Stimulated activated CD8-positive, alpha-beta memory T cell treated with anti-CD3 and anti-CD28 coated beads, Interleukin-4, amount 100 ng/mL, for 1 hour (primary cell): ENCODE results near the gene FLT3LG.
"Not testable (repeated sequence)": the region's sequence is repeated elsewhere in the genome, so short reads cannot be mapped to it uniquely, and the experiment has no call there.

Experiments
- DNase-seq, 2 donors: peaks; one replicate each; pipeline ENCODE4 v3.0.0-alpha.2; 2020; ENCODE audit warnings: low read depth in 2 of 2, low spot score in 1 of 2

FLT3LG gene

GRCh38 chr19:49440439-49441209 is 33.4 kb upstream of the FLT3LG start:
- no peak for DNase-seq

DNA sequence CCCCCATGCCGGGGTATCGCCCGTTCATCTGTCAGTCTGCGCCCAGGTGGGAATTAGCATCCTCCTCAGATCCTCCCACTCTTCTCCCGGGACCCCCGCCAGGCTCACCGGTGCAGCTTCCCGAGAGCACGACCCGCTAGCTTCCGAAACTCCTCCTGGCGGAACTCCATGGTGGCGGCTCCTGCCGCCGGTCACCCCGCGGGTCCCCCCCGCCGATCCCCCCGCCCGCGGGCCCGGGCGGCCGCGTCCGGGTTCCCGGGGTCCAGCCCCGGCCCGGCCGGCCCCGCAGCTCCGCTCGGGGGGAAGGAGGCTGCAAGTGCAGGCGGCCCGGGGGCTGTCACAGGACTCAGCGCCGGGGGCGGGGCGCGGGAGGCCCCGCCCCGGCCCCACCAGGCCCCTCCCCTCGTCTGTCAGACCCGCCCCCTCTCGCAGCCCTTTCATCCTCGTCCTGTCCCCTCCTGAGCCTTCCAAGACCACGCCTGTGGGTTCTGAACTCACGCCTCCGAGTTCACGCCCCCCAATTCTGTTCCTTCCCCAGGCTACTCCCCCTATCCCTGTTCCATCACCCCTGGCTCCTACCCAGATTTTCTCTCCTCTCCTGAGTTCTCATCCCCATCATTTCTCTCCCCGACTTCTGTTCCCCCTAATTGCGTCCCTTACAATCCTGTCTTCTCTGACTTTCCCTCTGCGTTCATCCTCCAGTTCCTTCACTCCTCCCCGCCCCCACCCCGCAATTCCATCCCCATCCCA is 32.6 kb upstream of the FLT3LG start, which contains the start of gene SLC17A7:
SLC17A7 (minus strand) TSS at position 318 of the 750 bp plus-strand sequence; CDS start at position 170, 148 bp downstream.
- no peak for DNase-seq

DNA sequence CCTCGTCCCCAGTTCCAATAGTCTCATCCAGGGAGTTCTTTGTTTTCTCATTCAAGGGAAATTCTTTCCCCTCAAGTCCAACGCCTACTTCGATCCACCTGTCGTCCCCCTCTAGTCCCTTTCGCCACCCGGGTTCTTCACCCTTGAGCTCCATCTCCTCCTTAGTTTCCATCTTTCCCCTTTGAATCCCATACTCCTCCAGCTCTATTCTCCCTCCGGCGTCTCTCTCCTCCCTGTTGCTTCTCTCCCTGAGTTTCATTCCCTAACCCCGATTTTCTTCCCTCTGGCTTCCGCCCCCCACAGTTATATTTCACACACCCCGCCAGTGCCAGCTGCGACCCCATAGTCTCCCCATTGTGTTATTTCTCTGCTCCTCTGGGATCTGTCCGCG is 32.1 kb upstream of the FLT3LG start:
- DNase-seq: no peak

DNA sequence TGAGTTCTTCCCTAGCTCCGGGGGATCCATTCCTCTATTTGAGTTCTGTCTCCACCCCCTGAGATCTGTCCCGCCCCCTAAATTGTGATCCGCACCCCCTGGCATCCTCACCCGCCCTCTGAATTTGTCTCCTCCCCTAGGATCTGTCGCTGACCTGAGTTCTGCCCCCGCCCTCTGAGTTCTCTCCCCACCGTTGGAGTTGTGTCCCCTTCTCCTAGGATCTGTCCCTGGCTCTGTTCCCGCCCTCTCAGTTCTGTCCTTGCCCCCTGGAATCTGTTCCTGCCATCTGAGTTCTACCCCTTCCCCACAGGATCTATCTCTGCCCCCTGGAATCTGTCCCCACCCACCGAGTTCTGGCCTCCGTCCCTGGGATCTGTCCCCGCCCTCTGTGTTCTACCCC is 31.7 kb upstream of the FLT3LG start:
- no peak for DNase-seq

- no peak for DNase-seq
Measured at GRCh38 chr19:49442771-49443365, 31.1 kb upstream of the FLT3LG start.

DNA sequence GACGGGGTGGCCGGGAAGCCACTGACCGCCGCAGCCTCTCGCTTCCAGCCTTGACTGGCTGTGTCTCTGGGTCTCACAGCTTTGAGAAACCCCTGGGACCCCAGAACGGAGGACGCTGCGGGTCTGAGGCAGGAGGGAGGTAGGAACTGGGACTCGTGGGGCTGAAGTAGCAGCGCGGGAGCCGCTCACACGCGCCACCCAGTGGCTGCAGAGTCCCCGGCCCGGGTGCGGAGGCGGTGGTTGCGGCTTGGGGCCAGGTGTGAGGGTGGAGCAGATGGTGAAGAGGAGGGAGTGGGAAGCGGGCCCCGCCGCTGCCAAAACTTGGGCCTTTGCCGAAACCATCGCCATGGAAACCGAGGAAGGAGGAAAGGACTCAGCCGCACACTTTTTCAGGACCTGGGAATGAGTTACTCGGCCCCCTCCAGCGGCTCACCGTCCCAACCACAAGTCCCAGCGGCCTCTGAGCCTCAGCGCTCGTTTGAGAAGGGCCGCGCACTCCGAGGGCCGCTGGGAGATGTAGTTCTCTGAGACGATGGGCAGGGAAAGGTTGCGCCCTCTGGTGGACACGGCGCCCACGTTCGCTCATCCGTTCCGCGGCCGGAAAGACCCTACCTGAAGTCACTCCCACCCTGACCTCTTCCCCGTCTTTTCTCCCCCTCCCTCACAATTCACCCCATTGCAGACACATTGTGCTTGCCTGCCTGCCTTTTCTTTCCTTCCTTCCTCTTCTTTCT is 30.5 kb upstream of the FLT3LG start:
- peak; percentile 84 to 86 for DNase-seq

DNA sequence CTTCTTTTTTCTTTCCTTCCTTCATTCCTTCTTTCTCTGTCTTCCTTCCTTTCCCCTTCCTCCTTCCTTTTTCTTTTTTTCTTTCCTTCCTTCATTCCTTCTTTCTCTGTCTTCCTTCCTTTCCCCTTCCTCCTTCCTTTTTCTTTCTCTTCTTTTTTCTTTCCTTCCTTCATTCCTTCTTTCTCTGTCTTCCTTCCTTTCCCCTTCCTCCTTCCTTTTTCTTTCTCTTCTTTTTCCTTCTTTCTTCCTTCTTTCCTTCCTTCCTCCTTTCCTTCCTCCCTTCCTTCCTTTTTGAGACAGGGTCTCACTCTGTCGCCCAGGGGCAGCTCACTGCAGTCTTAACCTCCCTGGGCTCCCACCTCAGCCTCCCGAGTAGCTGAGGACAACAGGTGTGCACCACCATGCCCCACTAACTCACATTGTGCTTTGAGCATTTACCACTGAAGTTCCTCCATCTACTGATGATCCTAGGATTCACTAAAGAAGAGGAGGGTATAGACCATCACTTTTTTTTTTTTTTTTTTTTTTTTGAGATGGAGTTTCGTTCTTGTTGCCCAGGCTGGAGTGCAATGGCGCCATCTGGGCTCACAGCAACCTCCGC is 29.8 kb upstream of the FLT3LG start:
- not testable (repeated sequence) for DNase-seq

DNA sequence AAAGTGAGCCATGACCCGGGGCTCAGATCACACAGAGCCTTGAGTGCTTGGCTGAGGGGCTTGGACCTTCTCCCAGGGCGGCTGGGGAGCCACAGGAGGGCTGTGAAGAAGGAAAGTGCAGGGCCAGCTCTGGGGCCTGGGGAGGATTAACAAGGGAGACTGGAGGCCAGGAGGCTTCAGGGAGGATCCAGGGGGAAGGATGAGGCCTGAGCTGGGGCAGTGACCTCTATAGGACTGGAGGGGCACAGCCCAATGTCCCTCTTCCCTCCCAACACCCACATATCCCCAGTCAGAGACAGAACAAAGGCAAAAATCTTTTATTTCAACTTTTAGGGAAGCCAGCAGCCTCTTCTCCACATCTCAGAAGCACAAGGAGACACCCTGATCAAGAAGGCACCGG is 28.0 kb upstream of the FLT3LG start:
- DNase-seq: no peak

- no peak for DNase-seq
Measured at GRCh38 chr19:49447485-49448431, 26.3 kb upstream of the FLT3LG start.

- DNase-seq: no peak
Measured at GRCh38 chr19:49448432-49448786, 25.6 kb upstream of the FLT3LG start.

DNA sequence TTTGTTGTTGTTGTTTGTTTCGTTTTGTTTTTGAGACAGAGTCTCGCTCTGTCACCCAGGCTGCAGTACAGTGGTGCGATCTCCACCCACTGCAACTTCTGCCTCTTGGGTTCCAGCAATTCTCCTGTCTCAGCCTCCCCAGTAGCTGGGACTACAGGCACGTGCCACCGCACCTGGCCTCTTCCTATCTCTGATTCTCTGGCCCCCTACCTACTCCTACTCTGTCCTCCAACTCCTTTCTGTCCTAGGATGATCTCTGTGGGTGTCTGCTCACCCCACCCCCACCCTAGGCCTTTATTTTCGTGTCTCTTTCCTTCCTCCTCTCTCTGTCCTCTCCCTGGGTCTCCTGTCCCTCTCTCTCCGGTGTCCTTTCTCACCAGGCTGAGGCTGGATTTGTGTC is 23.6 kb upstream of the FLT3LG start:
- no peak for DNase-seq

DNA sequence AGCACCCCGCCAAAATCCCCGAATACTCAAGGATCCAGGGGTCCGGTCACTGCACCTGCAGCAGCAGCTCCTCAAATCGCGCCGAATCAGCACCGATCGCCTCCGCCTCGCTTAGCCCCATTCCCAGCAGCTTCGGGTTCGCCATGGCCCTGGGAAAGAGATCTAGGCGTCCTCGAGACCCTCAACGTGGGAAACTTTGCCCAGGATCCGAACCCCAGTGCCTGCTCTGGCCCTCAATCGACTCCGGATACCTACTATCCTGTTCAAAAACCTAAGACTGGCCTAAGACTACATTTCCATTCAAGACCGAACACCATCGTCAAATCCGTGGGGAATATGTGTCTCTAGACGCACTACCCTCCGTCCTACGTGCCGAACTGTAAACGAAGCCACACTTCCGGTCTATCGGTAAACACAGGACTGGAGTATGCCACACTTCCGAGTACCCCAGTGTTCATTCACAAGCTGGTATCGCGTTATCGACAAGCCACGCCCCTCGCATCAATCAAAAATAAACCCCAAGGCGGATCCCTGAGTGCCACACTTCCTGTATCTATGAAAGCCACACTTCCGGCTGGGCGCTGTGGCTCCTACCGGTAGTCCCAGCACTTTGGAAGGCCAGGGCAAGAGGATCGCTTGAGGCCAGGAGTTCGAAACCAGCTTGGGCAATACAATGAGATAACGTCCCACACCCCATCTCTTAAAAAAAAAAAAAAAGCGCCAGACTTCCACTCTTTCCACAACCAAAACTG is 22.4 kb upstream of the FLT3LG start, which contains the start of gene PIH1D1:
PIH1D1 (minus strand) TSS at position 385 of the 752 bp plus-strand sequence; CDS start at position 145, 240 bp downstream.
- peak; percentile 84 to 86 for DNase-seq

DNA sequence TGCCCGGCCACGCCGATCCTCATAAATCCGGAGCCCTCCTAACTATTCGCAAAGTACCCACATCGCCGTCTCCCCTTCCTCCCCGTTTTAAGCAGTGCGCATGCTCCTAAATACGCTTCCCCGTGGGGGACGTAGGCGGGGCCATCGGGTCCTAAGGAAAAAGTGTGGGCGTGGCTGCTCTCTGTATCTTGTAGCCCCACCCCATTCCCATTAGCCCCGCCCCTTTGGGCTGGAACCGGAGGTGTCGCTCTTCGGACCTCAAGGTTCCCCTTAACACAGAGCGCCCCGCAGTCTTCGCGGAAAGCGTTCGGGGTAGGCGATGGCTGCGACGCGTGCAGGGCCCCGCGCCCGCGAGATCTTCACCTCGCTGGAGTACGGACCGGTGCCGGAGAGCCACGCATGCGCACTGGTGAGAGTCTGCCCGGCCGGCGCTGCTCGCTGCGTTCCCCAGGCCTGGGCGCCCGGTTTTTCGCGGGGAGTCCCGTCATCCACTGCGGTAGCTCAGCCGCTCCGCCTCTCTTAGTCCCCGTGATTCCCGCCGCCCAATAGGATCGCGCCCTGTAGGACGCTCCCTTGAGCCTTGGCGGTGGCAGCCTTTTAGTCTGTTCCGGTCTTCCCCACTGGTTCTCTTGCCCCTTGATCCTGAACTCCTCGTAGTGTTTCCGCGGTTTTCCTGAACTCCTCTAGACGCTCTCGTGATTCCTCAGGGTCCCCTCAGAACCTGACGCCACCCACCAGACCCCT is 20.8 kb upstream of the FLT3LG start, which contains the start of gene ALDH16A1:
ALDH16A1 (plus strand) TSS at position 213 of the 744 bp plus-strand sequence; CDS start at position 320, 107 bp downstream.
- DNase-seq: peak; percentile 93 to 96

GRCh38 chr19:49453757-49454240 is 20.2 kb upstream of the FLT3LG start:
- DNase-seq: no peak

- no peak for DNase-seq
Measured at GRCh38 chr19:49455773-49456172, 18.2 kb upstream of the FLT3LG start.

DNA sequence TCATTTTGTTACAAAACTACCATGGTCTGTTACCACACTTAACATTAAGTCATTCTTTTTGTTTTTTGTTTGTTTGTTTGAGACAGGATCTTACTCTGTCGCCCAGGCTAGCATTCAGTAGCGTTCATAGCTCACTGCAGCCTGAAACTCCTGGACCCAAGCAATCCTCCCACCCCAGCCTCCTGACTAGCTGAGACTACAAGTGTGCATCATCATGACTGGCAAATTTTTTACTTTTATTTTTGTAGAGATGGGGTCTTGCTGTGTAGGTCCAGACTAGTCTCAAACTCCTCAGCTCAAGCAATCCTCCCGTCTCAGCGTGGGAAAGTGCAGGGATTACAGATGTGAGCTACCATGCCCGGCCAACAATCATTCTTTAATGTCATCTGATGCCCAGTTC is 17.7 kb upstream of the FLT3LG start:
- no peak for DNase-seq

GRCh38 chr19:49458567-49458903 is 15.5 kb upstream of the FLT3LG start:
- DNase-seq: no peak

- DNase-seq: no peak
Measured at GRCh38 chr19:49459388-49459787, 14.6 kb upstream of the FLT3LG start.
